Panc1 (cell line): Measurements from ENCODE around the gene AURKAIP1.

Experiments used
- CTCF ChIP-seq: fragments of 450-650 bp; IDR thresholded peaks from 2 replicates; pipeline ENCODE4 v1.5.1; 2017; ENCODE audit warnings: mild to moderate bottlenecking
- POLR2AphosphoS5 ChIP-seq: IDR thresholded peaks from 2 replicates; pipeline ENCODE4 v1.6.1; 2012; ENCODE audit warnings: mild to moderate bottlenecking, low read depth, low read length, moderate library complexity
- SIN3A ChIP-seq: IDR thresholded peaks from 2 replicates; pipeline ENCODE4 v1.6.1; 2012; ENCODE audit warnings: low read depth, mild to moderate bottlenecking, low read length, moderate library complexity, borderline replicate concordance; ENCODE audit not compliant: insufficient read depth
- TCF7L2 ChIP-seq: IDR thresholded peaks from 2 replicates; pipeline ENCODE4 v1.6.1; 2011; ENCODE audit warnings: mild to moderate bottlenecking, low read depth, low read length, inconsistent platforms

- TF ChIP-seq CTCF (no peak), POLR2AphosphoS5 (no peak), TCF7L2 (no peak), SIN3A (no peak)
These were observed 50.9 kb downstream of the AURKAIP1 start for GRCh38 chr1:1324084-1324523.
